Transverse colon (tissue), 3 donors: ENCODE results near the gene ROPN1.

Experiments used
- CTCF ChIP-seq, 5 experiments: fragments of 200-600 bp in 3 of 5; fragments of 450-650 bp in 2 of 5; sonication (generic) in 3 of 5; IDR thresholded peaks; 1 replicate in 2 of 5; 2 replicates in 3 of 5; pipeline ENCODE4 v1.5.1; 2016 to 2017; ENCODE audit warnings: antibody characterized with exemption in 5 of 5, inconsistent platforms in 3 of 5, mild to moderate bottlenecking in 2 of 5, moderate library complexity in 1 of 5
- POLR2A ChIP-seq: fragments of 450-650 bp; IDR thresholded peaks from one replicate; pipeline ENCODE4 v1.6.1; 2016; ENCODE audit warnings: antibody characterized with exemption, mild to moderate bottlenecking, moderate library complexity

- TF ChIP-seq CTCF (IDR thresholded peaks at IDR 0.05) (no peak), POLR2A (no peak)
Measured at GRCh38 chr3:123997543-123997942, 5.6 kb upstream of the ROPN1 start.
